Osteoblast (primary cell): ENCODE measurements around the gene PHIP. TPM values are rescaled to one million over a fixed set of nuclear protein-coding genes. Genes with fewer than 3 reads are reported as not detected.

Source experiments
- DNase-seq: peaks from one replicate; pipeline ENCODE4 v3.0.0; 2011; ENCODE audit warnings: low spot score, mixed read lengths; ENCODE audit not compliant: insufficient read length; ENCODE audit errors: missing footprints
- H2AFZ ChIP-seq: 2 replicates; pipeline ENCODE4 v1.6.0; 2011; ENCODE audit warnings: mild to moderate bottlenecking, low read length
- H3K27ac ChIP-seq: 2 replicates; pipeline ENCODE4 v1.5.1; 2011; ENCODE audit warnings: mild to moderate bottlenecking, low read depth, low read length, moderate library complexity
- H3K27me3 ChIP-seq: 2 replicates; pipeline ENCODE4 v1.6.0; 2012; ENCODE audit warnings: mild to moderate bottlenecking, control low read depth, inconsistent platforms, low read length, moderate library complexity; ENCODE audit not compliant: insufficient read depth
- H3K36me3 ChIP-seq: 2 replicates; pipeline ENCODE4 v1.5.1; 2011; ENCODE audit warnings: mild to moderate bottlenecking, low read length, control low read depth, moderate library complexity; ENCODE audit not compliant: insufficient read depth
- H3K4me1 ChIP-seq: 2 replicates; pipeline ENCODE4 v1.5.1; 2011; ENCODE audit warnings: mild to moderate bottlenecking, low read length, control low read depth, moderate library complexity; ENCODE audit not compliant: insufficient read depth
- H3K4me2 ChIP-seq: 2 replicates; pipeline ENCODE4 v1.6.0; 2011; ENCODE audit warnings: mild to moderate bottlenecking, low read length; ENCODE audit not compliant: insufficient read depth
- H3K4me3 ChIP-seq: fragments of 200-600 bp; sonication (generic); 3 replicates; pipeline ENCODE4 v1.5.1; 2012; ENCODE audit warnings: mild to moderate bottlenecking, low read length, inconsistent platforms; ENCODE audit not compliant: insufficient read depth
- H3K79me2 ChIP-seq: 2 replicates; pipeline ENCODE4 v1.6.0; 2012; ENCODE audit warnings: mild to moderate bottlenecking, low read length, control low read depth, inconsistent platforms; ENCODE audit not compliant: insufficient read depth
- H3K9me3 ChIP-seq: 2 replicates; pipeline ENCODE4 v1.5.1; 2011; ENCODE audit warnings: low read depth, low read length, control low read depth
- H4K20me1 ChIP-seq: 2 replicates; pipeline ENCODE4 v1.6.0; 2012; ENCODE audit warnings: mild to moderate bottlenecking, low read length, control low read depth; ENCODE audit not compliant: insufficient read depth
- CTCF ChIP-seq: IDR thresholded peaks from 2 replicates; pipeline ENCODE4 v1.5.1; 2011; ENCODE audit warnings: mild to moderate bottlenecking, low read depth, low read length, moderate library complexity; ENCODE audit errors: extremely low read depth
- total RNA-seq: library from RNA; depleted of rRNA; stranded (reverse); fragments of >200 nt; gene quantifications from 2 replicates; pipeline ENCODE4 v1.2.3, GENCODE V29; 2012

The PHIP gene
- total RNA-seq, 1 donor: 23.9 TPM

GRCh38 chr6:79082304-79082703 is 4.2 kb upstream of the PHIP start:
- Histone ChIP-seq H3K27me3 (no peaks in the 10 kb centered on the region), H3K79me2 (no peaks in the 10 kb centered on the region), H3K4me1 (no peaks in the 10 kb centered on the region), H4K20me1 (no peaks in the 10 kb centered on the region), H3K4me3 (no peak overlapping the region), H3K27ac (no peak overlapping the region), H2AFZ (no peak overlapping the region), H3K9me3 (no peaks in the 10 kb centered on the region), H3K4me2 (no peak overlapping the region), H3K36me3 (no peaks in the 10 kb centered on the region)
- TF ChIP-seq CTCF: no peak
- DNase-seq: no peak

- TF ChIP-seq CTCF: no peak
- H3K4me3 ChIP-seq: no peak overlapping the region
These were observed 3.6 kb upstream of the PHIP start for GRCh38 chr6:79081663-79082062.

GRCh38 chr6:79079561-79080041 is 1.5 kb upstream of the PHIP start:
- TF ChIP-seq CTCF: no peak
- Histone ChIP-seq H3K4me3 (peak overlapping the region; percentile 94), H3K9me3 (no peaks in the 10 kb centered on the region), H2AFZ (peak overlapping the region; percentile 100), H3K36me3 (no peaks in the 10 kb centered on the region), H3K27me3 (no peaks in the 10 kb centered on the region), H3K27ac (no peak overlapping the region), H4K20me1 (no peaks in the 10 kb centered on the region), H3K4me2 (peak overlapping the region; percentile 84), H3K79me2 (peaks cover 19% of the 10 kb centered on the region), H3K4me1 (peaks cover 12% of the 10 kb centered on the region)
- peak; percentile 74 for DNase-seq

More at GRCh38 chr6:79081663-79082062, 3.6 kb upstream of the PHIP start:
- Histone ChIP-seq H4K20me1 (no peaks in the 10 kb centered on the region), H3K4me2 (no peak overlapping the region), H3K27me3 (no peaks in the 10 kb centered on the region), H2AFZ (no peak overlapping the region), H3K79me2 (no peaks in the 10 kb centered on the region), H3K36me3 (no peaks in the 10 kb centered on the region), H3K9me3 (no peaks in the 10 kb centered on the region), H3K27ac (no peak overlapping the region), H3K4me1 (no peaks in the 10 kb centered on the region)
- no peak for DNase-seq

GRCh38 chr6:79077715-79078074 is 359 bp downstream of the PHIP start:
- H3K79me2 ChIP-seq: peaks cover 38% of the 10 kb centered on the region
- peak overlapping the region; percentile 88 for H3K27ac ChIP-seq
- H3K27me3 ChIP-seq: no peaks in the 10 kb centered on the region
- no peaks in the 10 kb centered on the region for H4K20me1 ChIP-seq
- DNase-seq: peak; percentile 79
- H3K36me3 ChIP-seq: no peaks in the 10 kb centered on the region
- H3K4me1 ChIP-seq: peaks cover 12% of the 10 kb centered on the region
- peak overlapping the region; percentile 94 for H3K4me3 ChIP-seq
- no peak for TF ChIP-seq CTCF
- peak overlapping the region; percentile 100 for H2AFZ ChIP-seq
- H3K9me3 ChIP-seq: no peaks in the 10 kb centered on the region
- peak overlapping the region; percentile 84 for H3K4me2 ChIP-seq
